GM18951 (cell line): ENCODE measurements around the gene ASIC2.

ENCODE experiments used
- POLR2A ChIP-seq: IDR thresholded peaks from 4 replicates; pipeline ENCODE4 v1.6.1; 2011; ENCODE audit warnings: mild to moderate bottlenecking; ENCODE audit not compliant: insufficient read length, insufficient read depth; ENCODE audit errors: extremely low read depth
- in situ Hi-C: fragments of 300-500 bp; cut with MboI; formaldehyde crosslinking; loops from one replicate; pipeline ENCODE4 v1.12.0; 2022; ENCODE audit warnings: low sequenced_read_pairs, mixed read lengths, inconsistent platforms; ENCODE audit not compliant: unreplicated experiment

Gene ASIC2

DNA sequence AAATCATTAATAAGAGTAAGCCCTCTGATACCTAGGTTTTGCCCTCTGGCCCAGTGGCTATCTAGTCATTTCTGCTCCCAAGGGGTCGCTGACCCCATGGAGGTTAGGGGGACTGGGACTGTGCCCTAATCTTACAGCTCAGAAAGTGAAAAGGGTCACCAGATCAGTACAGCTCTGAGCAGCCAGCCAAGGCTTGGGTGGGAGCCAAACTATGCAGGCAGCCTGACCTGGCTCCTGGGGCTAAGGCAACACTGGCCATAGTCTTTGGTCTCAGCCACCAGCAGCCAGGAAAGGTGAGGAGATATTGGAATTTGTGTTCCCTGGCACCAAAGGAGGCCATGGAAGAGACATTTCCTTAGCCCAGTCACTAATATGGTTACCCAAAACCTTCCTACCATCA lies 67.6 kb downstream of the ASIC2 start:
- in situ Hi-C loops: no loop called here

DNA sequence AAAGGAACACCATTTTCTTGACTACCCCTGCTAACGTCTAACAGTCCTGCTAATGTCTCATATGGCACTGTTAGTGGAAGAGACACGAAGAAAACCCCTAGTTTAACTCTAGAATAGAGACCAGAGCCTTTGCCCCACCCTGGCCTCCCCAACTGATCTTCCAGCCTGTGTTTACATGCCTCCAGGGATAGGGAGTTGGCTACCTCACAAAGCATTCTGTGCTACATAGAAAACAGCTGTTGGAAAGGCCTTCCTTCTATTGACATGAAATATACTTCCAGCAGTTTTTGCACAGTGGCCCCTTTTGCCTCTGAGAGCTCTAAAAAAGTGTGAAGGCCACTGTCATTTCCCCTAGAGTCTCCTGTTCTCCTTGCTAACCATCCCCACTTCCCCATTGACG lies 73.1 kb downstream of the ASIC2 start:
- no peak for TF ChIP-seq POLR2A
- in situ Hi-C loops: no loop called here

More for the DNA sequence above, 67.6 kb downstream of the ASIC2 start:
- TF ChIP-seq POLR2A: no peak

DNA sequence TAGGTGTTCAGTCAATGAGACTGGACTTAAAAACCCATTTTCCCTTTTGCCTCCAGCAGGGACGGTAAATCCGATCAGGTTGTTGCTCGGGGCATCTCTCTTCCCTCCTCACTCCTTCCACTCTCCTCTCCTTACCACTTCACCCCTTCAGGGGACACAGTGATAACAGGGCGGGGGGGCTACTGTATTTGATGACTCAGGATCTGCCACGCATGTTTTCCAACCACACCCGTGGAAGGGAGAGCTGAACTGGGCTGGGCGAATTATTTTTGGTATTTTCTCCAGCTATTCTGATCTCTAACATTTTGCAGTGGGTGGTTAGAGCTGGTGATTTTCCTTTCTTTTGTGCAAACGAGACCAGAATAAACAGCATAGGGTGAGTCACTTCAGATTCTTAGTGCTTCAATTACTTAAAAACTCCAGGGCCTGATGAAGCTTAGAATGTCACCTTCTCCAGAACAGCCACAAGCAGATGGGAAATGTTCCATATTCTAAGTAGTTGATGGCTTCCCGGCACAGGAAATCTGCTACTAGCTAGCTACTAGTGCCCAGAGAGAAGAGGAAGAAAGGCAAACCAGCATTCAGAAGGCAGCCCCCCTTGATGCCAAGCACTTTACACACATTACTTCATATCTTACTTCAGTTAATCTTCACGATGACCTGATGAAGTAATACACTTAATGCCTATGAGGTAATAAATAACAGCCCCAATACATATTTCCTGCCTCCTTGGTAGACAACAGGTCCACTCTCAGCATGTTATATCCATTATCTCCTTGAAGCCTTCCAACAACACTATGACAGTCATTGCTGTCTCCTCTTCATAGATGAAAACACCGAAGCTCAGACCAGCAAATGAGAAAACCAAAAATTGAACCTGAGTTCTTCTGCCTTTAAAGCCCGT lies 74.1 kb downstream of the ASIC2 start:
- in situ Hi-C loops: no loop called here
- TF ChIP-seq POLR2A: no peak

DNA sequence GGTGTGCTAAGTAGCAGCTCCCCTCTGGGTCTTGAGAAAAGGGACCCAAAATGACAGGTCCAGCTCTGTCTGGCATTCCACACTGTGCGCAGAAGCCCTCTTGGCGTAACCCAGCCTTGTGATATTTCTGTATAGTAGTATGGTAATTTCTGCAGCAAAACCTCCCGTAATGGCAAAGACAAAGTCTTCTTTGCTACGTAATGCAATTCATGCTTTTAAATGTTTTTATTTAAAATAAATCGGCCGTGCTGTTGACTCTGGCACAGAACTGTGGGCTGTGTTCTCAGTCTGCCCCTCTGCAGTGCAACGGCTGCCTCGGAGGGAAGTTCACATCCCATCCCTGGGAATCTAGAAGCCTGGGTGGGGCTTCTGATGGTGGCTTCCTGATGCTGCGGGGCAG lies 75.2 kb downstream of the ASIC2 start:
- TF ChIP-seq POLR2A: no peak
- in situ Hi-C loops: no loop called here

DNA sequence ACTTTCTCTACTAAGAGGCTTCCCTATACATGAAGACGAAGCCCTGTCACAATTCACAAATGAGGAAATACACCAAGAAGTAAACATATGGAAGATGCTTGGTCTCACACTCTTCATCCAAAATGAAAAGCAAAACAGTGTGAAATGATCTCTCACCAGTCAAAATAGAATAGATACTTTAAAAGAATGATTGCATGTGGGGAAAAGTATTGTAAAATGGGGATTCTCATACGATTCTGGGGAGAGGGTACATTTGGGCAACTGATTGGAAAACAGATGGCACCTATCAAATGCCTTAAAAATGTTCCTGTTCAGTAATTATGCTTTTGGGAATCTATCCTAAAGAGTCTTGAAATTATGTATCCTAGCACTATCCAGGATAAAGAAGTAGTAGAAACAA lies 78.1 kb downstream of the ASIC2 start:
- no peak for TF ChIP-seq POLR2A
- in situ Hi-C loops: no loop called here

DNA sequence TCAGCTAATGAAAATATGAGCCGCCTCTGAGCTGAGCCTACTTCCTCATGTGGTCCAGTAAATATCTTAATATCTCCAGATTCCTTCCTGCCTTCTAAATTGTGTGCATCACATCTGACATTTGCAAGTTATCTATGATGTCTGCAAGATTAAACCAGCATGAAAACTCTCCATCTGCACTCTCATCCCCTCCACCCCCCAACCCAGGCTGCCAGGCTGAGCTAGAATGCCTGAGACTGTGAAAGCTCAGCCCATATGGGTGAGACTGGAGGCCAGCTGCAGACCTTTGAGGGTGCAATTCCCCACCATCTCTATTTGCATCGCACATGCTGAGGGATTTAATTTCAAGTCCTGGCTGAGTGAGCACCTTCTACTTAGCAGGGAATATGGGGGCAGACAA lies 82.8 kb downstream of the ASIC2 start:
- TF ChIP-seq POLR2A: no peak
- in situ Hi-C loops: no loop called here

DNA sequence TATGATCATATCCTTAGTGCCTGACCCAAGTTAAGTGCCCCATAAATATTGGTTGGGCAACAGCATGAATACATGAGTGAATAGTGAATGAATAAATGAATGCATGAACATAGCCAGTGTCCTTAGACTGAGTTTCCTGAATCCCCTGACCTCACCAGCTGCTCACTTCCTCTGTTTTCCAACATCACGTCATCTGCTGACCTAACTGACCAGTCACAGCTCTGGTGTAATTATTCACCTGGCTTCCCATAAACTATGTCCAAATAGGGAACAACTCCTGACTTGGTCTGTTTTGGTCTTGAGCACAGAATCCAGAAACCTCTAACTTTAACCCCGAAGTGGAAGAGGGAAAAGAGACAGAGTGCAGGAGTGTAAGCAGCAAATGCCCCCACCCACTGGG lies 83.4 kb downstream of the ASIC2 start:
- TF ChIP-seq POLR2A: no peak
- in situ Hi-C loops: no loop called here

DNA sequence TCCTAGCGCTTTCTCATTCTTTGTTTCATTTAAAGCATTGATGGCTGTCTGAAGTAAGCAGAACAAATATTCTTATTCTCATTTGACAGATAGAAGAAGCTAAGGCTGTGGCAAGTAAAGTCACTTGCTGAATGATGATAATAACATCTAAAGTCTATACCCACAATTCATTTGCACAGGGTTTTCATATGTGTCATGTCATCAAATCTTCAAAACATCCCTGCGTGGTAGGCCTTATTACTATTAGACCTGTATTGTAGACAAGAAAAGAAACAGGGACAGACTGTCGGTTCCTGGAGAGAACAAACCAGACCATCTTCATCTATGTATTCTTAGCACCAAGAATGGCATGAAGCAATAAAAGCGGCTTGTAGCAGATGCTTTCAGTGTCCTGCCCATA lies 85.9 kb downstream of the ASIC2 start:
- no peak for TF ChIP-seq POLR2A

DNA sequence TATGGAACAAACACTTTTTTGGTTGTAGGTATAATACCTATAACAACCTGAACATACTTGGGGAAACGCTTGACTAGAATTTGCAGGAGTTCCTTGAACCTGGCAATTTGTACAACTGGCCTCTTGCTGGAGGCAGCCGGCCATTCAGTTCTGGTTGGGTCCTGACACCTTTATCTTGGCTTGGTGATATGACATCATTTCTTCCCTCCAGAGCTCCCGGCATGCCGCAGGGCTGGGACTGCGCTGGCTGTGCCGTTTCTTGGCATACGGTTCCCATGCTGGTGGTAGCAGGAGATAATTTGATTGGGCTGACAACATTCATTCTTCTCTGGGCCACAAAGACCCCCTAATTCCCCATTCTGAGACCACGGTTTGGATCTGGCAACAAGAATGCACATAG lies 87.5 kb downstream of the ASIC2 start:
- in situ Hi-C loops: no loop called here
- no peak for TF ChIP-seq POLR2A

More for the DNA sequence above, 85.9 kb downstream of the ASIC2 start:
- in situ Hi-C loops: no loop called here

DNA sequence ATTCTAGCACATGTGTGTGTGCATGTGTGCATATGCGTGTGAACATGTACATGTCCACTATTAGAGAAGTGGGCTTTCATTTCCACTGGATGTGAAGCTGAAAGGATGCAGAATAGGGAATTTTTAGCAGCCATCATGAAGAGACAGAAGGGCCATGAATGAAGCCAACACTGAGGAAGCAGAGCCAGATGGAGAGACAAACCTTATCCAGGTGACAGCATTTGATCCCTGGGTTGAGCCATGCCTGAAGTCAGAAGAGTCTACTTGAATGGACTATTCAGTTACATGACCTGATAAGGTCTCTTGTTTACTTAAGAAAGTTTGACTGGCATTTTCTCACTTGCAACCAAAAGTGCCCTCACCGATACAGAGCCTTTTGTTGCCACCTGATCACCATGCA lies 88.4 kb downstream of the ASIC2 start:
- in situ Hi-C loops: no loop called here
- no peak for TF ChIP-seq POLR2A

DNA sequence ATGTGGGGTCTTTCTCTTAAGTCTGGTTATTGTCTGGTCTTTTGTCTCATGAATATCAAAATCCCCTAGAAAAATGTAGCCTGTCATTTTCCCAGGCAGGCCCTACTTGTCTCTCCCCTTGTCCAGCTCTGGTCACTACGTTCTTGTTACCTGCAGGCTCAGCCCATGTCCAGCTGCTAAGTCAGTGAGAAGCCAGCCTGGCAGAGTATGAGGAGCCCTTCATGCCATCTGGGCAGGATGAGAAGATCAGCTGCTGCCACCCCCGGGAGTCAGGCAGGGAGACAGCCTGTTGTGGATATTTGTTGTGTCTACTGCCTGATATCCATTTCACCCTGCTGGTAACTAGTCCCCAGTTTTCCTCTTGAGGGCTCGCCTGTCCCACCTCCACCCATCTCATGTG lies 88.9 kb downstream of the ASIC2 start:
- no peak for TF ChIP-seq POLR2A
- in situ Hi-C loops: no loop called here

DNA sequence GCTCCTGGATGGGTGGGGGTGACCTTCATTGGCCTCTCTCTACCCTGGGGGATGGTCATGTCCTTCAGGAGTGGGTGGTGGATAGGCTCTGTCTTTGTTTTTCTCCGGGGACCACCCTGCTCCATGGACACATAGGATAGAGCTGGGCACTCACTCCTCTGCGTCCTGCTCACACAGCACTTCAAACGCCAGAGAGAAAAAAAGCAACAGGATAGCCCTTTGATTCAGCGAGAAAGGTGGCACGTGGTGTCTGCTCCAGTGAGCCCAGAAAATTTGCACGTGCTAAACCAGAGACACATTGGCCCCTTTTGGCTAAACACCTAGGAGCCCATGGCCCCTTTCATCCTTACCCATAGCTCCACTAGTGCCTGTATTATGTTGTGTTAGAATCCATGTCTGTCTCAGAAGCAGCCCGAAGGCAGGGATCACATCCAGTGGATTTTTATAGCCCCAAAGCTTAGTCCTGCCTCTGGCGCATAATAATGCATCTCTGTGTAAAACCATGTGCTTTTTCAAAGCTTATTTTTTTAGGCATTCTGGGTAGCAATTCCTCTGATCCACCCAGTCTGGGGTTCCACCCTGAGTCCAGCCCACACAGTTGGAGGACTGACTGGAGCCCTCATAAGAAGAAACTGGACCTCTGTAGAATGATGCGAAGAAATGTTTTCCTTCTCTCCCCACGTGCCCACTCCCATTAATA lies 90.1 kb downstream of the ASIC2 start:
- TF ChIP-seq POLR2A: no peak
- in situ Hi-C loops: no loop called here

DNA sequence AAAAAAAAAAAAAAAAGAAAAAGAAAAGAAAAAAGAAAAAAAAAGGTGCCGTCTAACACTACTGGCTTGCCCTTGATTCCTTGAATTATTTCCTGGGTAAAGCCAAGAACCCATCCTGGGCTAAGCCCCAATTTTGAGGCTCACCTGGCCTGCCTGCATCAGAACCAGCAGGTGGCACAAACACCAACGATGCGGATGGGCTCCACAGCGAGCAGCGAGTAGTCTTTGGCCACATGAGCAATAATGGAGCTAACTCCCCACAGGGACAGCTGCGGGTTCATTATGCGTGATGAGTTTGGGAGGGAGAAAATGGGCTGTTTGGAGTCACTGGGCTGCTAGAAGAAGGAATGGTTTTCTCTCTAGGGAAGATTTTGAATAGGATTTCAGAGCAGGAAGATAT lies 91.1 kb downstream of the ASIC2 start:
- in situ Hi-C loops: no loop called here

DNA sequence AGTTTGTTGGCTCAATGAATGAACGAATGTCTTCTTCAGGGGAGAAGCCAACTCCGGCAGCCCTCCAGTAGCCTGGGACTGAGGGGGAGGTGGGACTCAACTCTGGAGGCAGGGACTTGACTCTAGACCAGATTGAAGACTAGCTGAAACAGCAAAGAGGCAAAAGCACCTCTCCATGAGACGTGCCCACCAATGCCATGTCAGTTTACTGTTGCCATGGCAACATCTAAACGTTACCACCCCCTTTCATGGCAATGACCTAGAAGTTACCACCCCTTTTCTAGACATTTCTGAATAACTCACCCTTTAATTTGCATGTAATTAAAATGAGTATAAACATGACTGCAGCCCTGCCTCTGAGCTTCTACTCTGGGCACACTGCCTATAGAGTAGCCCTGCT lies 91.8 kb downstream of the ASIC2 start:
- in situ Hi-C loops: no loop called here
- no peak for TF ChIP-seq POLR2A

More for the DNA sequence above, 91.1 kb downstream of the ASIC2 start:
- no peak for TF ChIP-seq POLR2A
